IMR-90 (cell line): ENCODE measurements around the gene CYB5A. TPM values are rescaled to one million over a fixed set of nuclear protein-coding genes. Genes with fewer than 3 reads are reported as not detected.

Experiments
- ATAC-seq: fragments of 200-7000 bp; cut with Tn5 transposase; 2 replicates; pipeline ENCODE4 v1.9.1; 2020; ENCODE audit warnings: low read depth, mild to moderate bottlenecking, moderate library complexity
- BruUV-seq: library from RNA; stranded (reverse); fragments of 400-500 nt; replicated peaks from 2 replicates; lab custom pipeline; 2021; lab: Mats Ljungman, UMichigan
- CTCF ChIA-PET: fragments of 300-600 bp; formaldehyde crosslinking; extraction: SDS; loops from one replicate; lab custom pipeline; 2021; ENCODE audit warnings: antibody characterized with exemption; lab: Yijun Ruan, JAX
- POLR2A ChIA-PET: fragments of 300-600 bp; sonication (Branson Sonifier 250); formaldehyde crosslinking; loops from one replicate; lab custom pipeline; 2022; ENCODE audit warnings: antibody characterized with exemption; ENCODE audit not compliant: unreplicated experiment; lab: Charles Lee
- DNase-seq: peaks from one replicate; pipeline ENCODE4 v3.0.0; 2013
- H2AFZ ChIP-seq: replicated peaks from 2 replicates; pipeline ENCODE3; 2013; ENCODE audit warnings: low read length, mild to moderate bottlenecking; ENCODE audit not compliant: poor library complexity
- H2AK5ac ChIP-seq: 2 replicates; pipeline ENCODE4 v1.6.1; 2013; ENCODE audit warnings: low read depth, low read length, inconsistent platforms
- H2AK9ac ChIP-seq: replicated peaks from 2 replicates; pipeline ENCODE3; 2013; ENCODE audit warnings: mild to moderate bottlenecking, low read depth, low read length, moderate library complexity; ENCODE audit not compliant: poor library complexity
- H2BK120ac ChIP-seq: 2 replicates; pipeline ENCODE4 v1.6.1; 2013; ENCODE audit warnings: low read depth, low read length, inconsistent platforms
- H2BK15ac ChIP-seq: 3 replicates; pipeline ENCODE4 v1.6.1; 2013; ENCODE audit warnings: low read depth, low read length, inconsistent platforms
- H2BK20ac ChIP-seq: 2 replicates; pipeline ENCODE4 v1.6.1; 2013; ENCODE audit warnings: low read depth, mild to moderate bottlenecking, inconsistent platforms, low read length, moderate library complexity
- H2BK5ac ChIP-seq: 2 replicates; pipeline ENCODE4 v1.6.1; 2013; ENCODE audit warnings: mild to moderate bottlenecking, low read depth, low read length, inconsistent platforms; ENCODE audit not compliant: poor library complexity, severe bottlenecking
- H3K14ac ChIP-seq: replicated peaks from 2 replicates; pipeline ENCODE4 v1.6.1; 2013; ENCODE audit warnings: low read depth, low read length, inconsistent platforms
- H3K18ac ChIP-seq: 2 replicates; pipeline ENCODE4 v1.6.1; 2013; ENCODE audit warnings: low read depth, low read length, control low read depth
- H3K23ac ChIP-seq: 2 replicates; pipeline ENCODE4 v1.6.1; 2013; ENCODE audit warnings: low read depth, low read length, inconsistent platforms
- H3K27ac ChIP-seq: 2 replicates; pipeline ENCODE4 v1.5.1; 2013; ENCODE audit warnings: mild to moderate bottlenecking, control low read depth, low read length; ENCODE audit not compliant: insufficient read depth
- H3K27me3 ChIP-seq: 2 replicates; pipeline ENCODE4 v1.6.1; 2013; ENCODE audit warnings: low read length; ENCODE audit not compliant: control insufficient read depth, insufficient read depth
- H3K36me3 ChIP-seq: 2 replicates; pipeline ENCODE4 v1.6.1; 2013; ENCODE audit warnings: low read length, mixed read lengths; ENCODE audit not compliant: control insufficient read depth, insufficient read depth
- H3K4ac ChIP-seq: 2 replicates; pipeline ENCODE4 v1.6.1; 2013; ENCODE audit warnings: low read depth, low read length, inconsistent platforms
- H3K4me1 ChIP-seq: 2 replicates; pipeline ENCODE4 v1.6.1; 2013; ENCODE audit warnings: low read length, mixed read lengths; ENCODE audit not compliant: control insufficient read depth, insufficient read depth
- H3K4me2 ChIP-seq: 2 replicates; pipeline ENCODE4 v1.6.1; 2013; ENCODE audit warnings: low read depth, mild to moderate bottlenecking, control low read depth, low read length, moderate library complexity
- H3K4me3 ChIP-seq: 2 replicates; pipeline ENCODE4 v1.5.1; 2013; ENCODE audit warnings: low read depth, mild to moderate bottlenecking, control low read depth, low read length, moderate library complexity; ENCODE audit not compliant: insufficient read depth
- H3K56ac ChIP-seq: 2 replicates; pipeline ENCODE4 v1.6.1; 2013; ENCODE audit warnings: low read length, inconsistent platforms; ENCODE audit not compliant: insufficient read depth; ENCODE audit errors: extremely low read depth
- H3K79me1 ChIP-seq, 2 experiments: 2 replicates each; pipeline ENCODE4 v1.6.1; 2013; ENCODE audit warnings: low read length in 2 of 2, inconsistent platforms in 1 of 2, low read depth in 1 of 2
- H3K9ac ChIP-seq: 2 replicates; pipeline ENCODE4 v1.6.1; 2013; ENCODE audit warnings: low read depth, low read length, control low read depth
- H3K9me1 ChIP-seq: 2 replicates; pipeline ENCODE4 v1.6.1; 2013; ENCODE audit warnings: low read length, inconsistent platforms; ENCODE audit not compliant: insufficient read depth
- H3K9me3 ChIP-seq: 2 replicates; pipeline ENCODE4 v1.6.1; 2013; ENCODE audit warnings: low read length; ENCODE audit not compliant: control insufficient read depth, insufficient read depth
- H4K20me1 ChIP-seq: 2 replicates; pipeline ENCODE4 v1.6.1; 2013; ENCODE audit warnings: low read length, inconsistent platforms; ENCODE audit not compliant: insufficient read depth
- H4K5ac ChIP-seq: 2 replicates; pipeline ENCODE4 v1.6.1; 2013; ENCODE audit warnings: mild to moderate bottlenecking, low read depth, low read length, control low read depth
- H4K8ac ChIP-seq, 2 experiments: 2 replicates each; pipeline ENCODE4 v1.6.1; 2013; ENCODE audit warnings: low read depth in 2 of 2, low read length in 2 of 2, control low read depth in 1 of 2, inconsistent platforms in 1 of 2
- H4K91ac ChIP-seq: 2 replicates; pipeline ENCODE4 v1.6.1; 2013; ENCODE audit warnings: low read depth, low read length, inconsistent platforms; ENCODE audit not compliant: insufficient read depth
- BHLHE40 ChIP-seq: fragments of 150-350 bp; IDR thresholded peaks from 2 replicates; pipeline ENCODE4 v1.6.1; 2016; ENCODE audit warnings: mild to moderate bottlenecking, low read depth, low read length
- CEBPB ChIP-seq: IDR thresholded peaks from 2 replicates; pipeline ENCODE4 v1.6.1; 2012; ENCODE audit warnings: low read depth, low read length, improper control_type of control experiment
- CHD1 ChIP-seq: IDR thresholded peaks from 2 replicates; pipeline ENCODE4 v1.6.1; 2012; ENCODE audit warnings: low read depth, low read length, improper control_type of control experiment
- FOS ChIP-seq: fragments of 150-350 bp; IDR thresholded peaks from 2 replicates; pipeline ENCODE4 v1.6.1; 2016; ENCODE audit warnings: low read depth, low read length
- MAFK ChIP-seq: IDR thresholded peaks from 2 replicates; pipeline ENCODE4 v1.6.1; 2012; ENCODE audit warnings: low read depth, low read length, improper control_type of control experiment
- MAZ ChIP-seq: IDR thresholded peaks from 2 replicates; pipeline ENCODE4 v1.6.1; 2012; ENCODE audit warnings: low read depth, mild to moderate bottlenecking, low read length, improper control_type of control experiment, moderate library complexity, borderline replicate concordance
- MXI1 ChIP-seq: IDR thresholded peaks from 2 replicates; pipeline ENCODE4 v1.6.1; 2012; ENCODE audit warnings: low read depth, mild to moderate bottlenecking, low read length, moderate library complexity, borderline replicate concordance
- NFE2L2 ChIP-seq: fragments of 150-350 bp; IDR thresholded peaks from 2 replicates; pipeline ENCODE4 v1.6.1; 2016; ENCODE audit warnings: low read depth, mild to moderate bottlenecking, low read length
- POLR2A ChIP-seq: IDR thresholded peaks from 2 replicates; pipeline ENCODE4 v1.6.1; 2012; ENCODE audit warnings: mild to moderate bottlenecking, low read depth, low read length
- RAD21 ChIP-seq: IDR thresholded peaks from 2 replicates; pipeline ENCODE4 v1.6.1; 2012; ENCODE audit warnings: low read length, improper control_type of control experiment
- RCOR1 ChIP-seq: IDR thresholded peaks from 2 replicates; pipeline ENCODE4 v1.6.1; 2012; ENCODE audit warnings: mild to moderate bottlenecking, low read length, improper control_type of control experiment; ENCODE audit not compliant: insufficient replicate concordance
- RFX5 ChIP-seq: IDR thresholded peaks from 2 replicates; pipeline ENCODE4 v1.8.0; 2012; ENCODE audit warnings: low read depth, mild to moderate bottlenecking, low read length, moderate library complexity
- SMC3 ChIP-seq: fragments of 150-350 bp; IDR thresholded peaks from 2 replicates; pipeline ENCODE4 v1.6.1; 2016; ENCODE audit warnings: low read depth, mild to moderate bottlenecking, antibody characterized with exemption, low read length, moderate library complexity
- WGBS, 2 experiments: methylation state at CpG; one replicate each; pipeline versions ENCODE4 v1.1.5 to v1.1.7; 2013; ENCODE audit warnings: missing lambda C conversion rate in 2 of 2; ENCODE audit not compliant: insufficient read length in 1 of 2; ENCODE audit errors: extremely low coverage in 2 of 2; 5-methylcytosine and 5-hydroxymethylcytosine counted together
- dilution Hi-C: fragments of 300-500 bp; cut with HindIII; formaldehyde crosslinking; loops from one replicate; pipeline ENCODE4 v1.14.3; 2018; ENCODE audit warnings: low sequenced_read_pairs; ENCODE audit not compliant: unreplicated experiment
- in situ Hi-C: fragments of 300-500 bp; cut with MboI; formaldehyde crosslinking; loops from 3 replicates; pipeline ENCODE4 v1.14.3; 2019; ENCODE audit warnings: low sequenced_read_pairs, inconsistent platforms, mixed read lengths
- intact Hi-C: fragments of 100-400 bp; cut with micrococcal nuclease; formaldehyde crosslinking; loops from 2 replicates; pipeline ENCODE4 v1.10.0; 2022
- polyA plus RNA-seq, 3 experiments: library from polyadenylated mRNA; depleted of rRNA; stranded (reverse); fragments of >200 nt; gene quantifications; 2 replicates each; pipeline ENCODE4 v1.2.3, GENCODE V29; 2012; ENCODE audit warnings: low replicate concordance in 1 of 3
- total RNA-seq: library from RNA; depleted of rRNA; stranded (reverse); fragments of >200 nt; gene quantifications from 2 replicates; pipeline ENCODE4 v1.2.3, GENCODE V29; 2012
- TF ChIP-seq, protein P1 (sequence below): fragments of 150-350 bp; IDR thresholded peaks from 2 replicates; pipeline ENCODE4 v1.6.1; 2016; ENCODE audit warnings: low read depth, mild to moderate bottlenecking, low read length, moderate library complexity, borderline replicate concordance
- TF ChIP-seq, protein P2 (sequence below): conservative IDR thresholded peaks from 2 replicates; pipeline ENCODE4 v1.5.1; 2012; ENCODE audit warnings: mild to moderate bottlenecking, low read depth, low read length, improper control_type of control experiment
- TF ChIP-seq, protein P3 (sequence below): fragments of 150-350 bp; IDR thresholded peaks from 2 replicates; pipeline ENCODE4 v1.6.1; 2017; ENCODE audit warnings: mild to moderate bottlenecking, antibody characterized with exemption, low read length, low read depth

Gene CYB5A
- total and polyA plus RNA-seq, 2 of the 4 experiments (the other 2 are of a cell fraction) = 13.4 to 47.9 TPM

DNA sequence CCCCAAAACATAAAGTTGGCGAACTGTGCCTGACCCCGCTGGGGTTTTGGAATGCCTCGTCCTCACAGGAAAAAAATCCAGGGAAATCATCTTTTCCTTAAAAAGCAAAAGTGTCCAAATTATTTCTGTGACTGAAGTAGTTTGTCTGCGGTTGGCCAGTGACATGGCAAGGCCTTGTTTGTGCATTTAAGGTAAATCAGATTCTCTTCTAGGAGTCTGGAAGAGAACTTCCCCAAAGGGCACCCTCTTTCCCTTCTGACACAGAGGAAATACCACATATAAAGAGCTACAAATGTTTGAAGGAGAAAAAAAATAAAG is 737 bp upstream of the CYB5A start:
- Histone ChIP-seq H3K27ac (peak overlapping the region; percentile 54), H3K9ac (peak overlapping the region; percentile 58), H3K23ac (peak overlapping the region; percentile 49), H3K18ac (no peak overlapping the region), H3K4me3 (peak overlapping the region; percentile 67), H4K5ac (peak overlapping the region; percentile 57), H3K9me3 (no peaks in the 10 kb centered on the region), H2AK9ac (peak overlapping the region; percentile 47), H4K8ac (peak overlapping the region; percentile 88 to 91), H2BK120ac (peak overlapping the region; percentile 44), H3K56ac (peak overlapping the region; percentile 53; the same call in 1 of the 2 replicates), H3K9me1 (peaks cover 9% of the 10 kb centered on the region), H3K4me2 (peak overlapping the region; percentile 63), H2AFZ (peak overlapping the region; percentile 98), H4K20me1 (no peaks in the 10 kb centered on the region), H3K4ac (peak overlapping the region; percentile 67), H2BK20ac (no peak overlapping the region), H2BK15ac (peak overlapping the region; percentile 46; the same call in 1 of the 3 replicates), H2AK5ac (no peak overlapping the region), H3K14ac (peak overlapping the region; percentile 82), H3K36me3 (no peaks in the 10 kb centered on the region), H2BK5ac (peak overlapping the region; percentile 18), H3K79me1 (peaks cover 10 to 24% of the 10 kb centered on the region in 2 experiments; a peak in 3 of 4 replicates), H3K4me1 (peaks cover 10% of the 10 kb centered on the region), H4K91ac (peak overlapping the region; percentile 67), H3K27me3 (no peaks in the 10 kb centered on the region)
- WGBS, 2 experiments = no CpG with 5 or more reads among the region's 4 CpGs
- intact Hi-C loops = no loop called here
- TF ChIP-seq RCOR1 (no peak), POLR2A (no peak), NFE2L2 (no peak), MXI1 (no peak), CEBPB (no peak), RAD21 (no peak), SMC3 (no peak), RFX5 (no peak), MAFK (no peak), CHD1 (no peak), FOS (no peak), BHLHE40 (no peak), MAZ (no peak)
- TF ChIP-seq, protein P1, sequence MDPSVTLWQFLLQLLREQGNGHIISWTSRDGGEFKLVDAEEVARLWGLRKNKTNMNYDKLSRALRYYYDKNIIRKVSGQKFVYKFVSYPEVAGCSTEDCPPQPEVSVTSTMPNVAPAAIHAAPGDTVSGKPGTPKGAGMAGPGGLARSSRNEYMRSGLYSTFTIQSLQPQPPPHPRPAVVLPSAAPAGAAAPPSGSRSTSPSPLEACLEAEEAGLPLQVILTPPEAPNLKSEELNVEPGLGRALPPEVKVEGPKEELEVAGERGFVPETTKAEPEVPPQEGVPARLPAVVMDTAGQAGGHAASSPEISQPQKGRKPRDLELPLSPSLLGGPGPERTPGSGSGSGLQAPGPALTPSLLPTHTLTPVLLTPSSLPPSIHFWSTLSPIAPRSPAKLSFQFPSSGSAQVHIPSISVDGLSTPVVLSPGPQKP = no peak
- TF ChIP-seq, protein P2, sequence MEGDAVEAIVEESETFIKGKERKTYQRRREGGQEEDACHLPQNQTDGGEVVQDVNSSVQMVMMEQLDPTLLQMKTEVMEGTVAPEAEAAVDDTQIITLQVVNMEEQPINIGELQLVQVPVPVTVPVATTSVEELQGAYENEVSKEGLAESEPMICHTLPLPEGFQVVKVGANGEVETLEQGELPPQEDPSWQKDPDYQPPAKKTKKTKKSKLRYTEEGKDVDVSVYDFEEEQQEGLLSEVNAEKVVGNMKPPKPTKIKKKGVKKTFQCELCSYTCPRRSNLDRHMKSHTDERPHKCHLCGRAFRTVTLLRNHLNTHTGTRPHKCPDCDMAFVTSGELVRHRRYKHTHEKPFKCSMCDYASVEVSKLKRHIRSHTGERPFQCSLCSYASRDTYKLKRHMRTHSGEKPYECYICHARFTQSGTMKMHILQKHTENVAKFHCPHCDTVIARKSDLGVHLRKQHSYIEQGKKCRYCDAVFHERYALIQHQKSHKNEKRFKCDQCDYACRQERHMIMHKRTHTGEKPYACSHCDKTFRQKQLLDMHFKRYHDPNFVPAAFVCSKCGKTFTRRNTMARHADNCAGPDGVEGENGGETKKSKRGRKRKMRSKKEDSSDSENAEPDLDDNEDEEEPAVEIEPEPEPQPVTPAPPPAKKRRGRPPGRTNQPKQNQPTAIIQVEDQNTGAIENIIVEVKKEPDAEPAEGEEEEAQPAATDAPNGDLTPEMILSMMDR = no peak
- TF ChIP-seq, protein P3, sequence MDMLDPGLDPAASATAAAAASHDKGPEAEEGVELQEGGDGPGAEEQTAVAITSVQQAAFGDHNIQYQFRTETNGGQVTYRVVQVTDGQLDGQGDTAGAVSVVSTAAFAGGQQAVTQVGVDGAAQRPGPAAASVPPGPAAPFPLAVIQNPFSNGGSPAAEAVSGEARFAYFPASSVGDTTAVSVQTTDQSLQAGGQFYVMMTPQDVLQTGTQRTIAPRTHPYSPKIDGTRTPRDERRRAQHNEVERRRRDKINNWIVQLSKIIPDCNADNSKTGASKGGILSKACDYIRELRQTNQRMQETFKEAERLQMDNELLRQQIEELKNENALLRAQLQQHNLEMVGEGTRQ = no peak
- ChIA-PET POLR2A (no interaction called here), CTCF (no interaction called here)
- ATAC-seq = no peak
- no TSS peak for BruUV-seq
- DNase-seq = no peak
- in situ Hi-C loops = no loop called here
- dilution Hi-C loops = no loop called here
